ENCODE results near the gene ARFIP2.

The ARFIP2 gene

GRCh38 chr11:6504166-6504565 lies 23.0 kb upstream of the ARFIP2 start:
- no peaks in the 10 kb centered on the region for H3K9me3 ChIP-seq (ENCODE audit: control insufficient read depth in 5 of 5, low read length in 5 of 5)
- peaks cover 0 to 10% (median 3%) of the 10 kb centered on the region in 5 donors for H3K4me1 ChIP-seq (ENCODE audit: control insufficient read depth in 5 of 5, insufficient read depth in 5 of 5, low read length in 5 of 5)
- peaks cover 8 to 34% (median 21%) of the 10 kb centered on the region in 5 donors for H3K36me3 ChIP-seq (ENCODE audit: control insufficient read depth in 5 of 5, insufficient read depth in 5 of 5, low read length in 5 of 5)
- H3K27ac ChIP-seq (ENCODE audit: low read depth, low read length): no peak overlapping the region
- no peak overlapping the region for H3K9ac ChIP-seq (ENCODE audit: low read length in 5 of 5)
- H3K27me3 ChIP-seq (ENCODE audit: control insufficient read depth in 5 of 5, insufficient read depth in 4 of 5, low read length in 5 of 5): no peaks in the 10 kb centered on the region
- H3K4me3 ChIP-seq (ENCODE audit: low read depth in 1 of 5, low read length in 5 of 5): no peak overlapping the region

DNA sequence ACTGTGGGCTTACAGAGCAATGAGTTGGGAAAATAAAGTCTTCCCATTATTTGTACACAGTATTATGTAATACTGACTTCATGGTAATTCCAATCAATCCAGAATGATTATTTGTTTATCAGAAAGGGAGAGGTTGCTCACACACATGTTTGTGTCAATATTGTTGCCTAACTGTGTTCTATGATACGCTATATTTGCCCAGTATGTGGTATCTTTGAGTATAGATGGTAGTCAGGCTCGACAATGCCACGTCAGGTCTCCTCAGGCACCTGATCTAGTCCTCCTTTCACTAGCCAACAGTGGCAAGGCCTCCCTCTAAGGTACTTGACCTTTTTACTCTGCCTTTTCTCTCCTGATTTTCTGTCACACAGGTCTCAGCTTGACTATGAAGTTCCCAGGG lies 21.3 kb upstream of the ARFIP2 start:
- peak overlapping the region in 1 of 5 donors; percentile 26 for H3K9ac ChIP-seq (ENCODE audit: low read length in 5 of 5)
- H3K27ac ChIP-seq (ENCODE audit: low read depth, low read length): no peak overlapping the region
- H3K36me3 ChIP-seq (ENCODE audit: control insufficient read depth in 5 of 5, insufficient read depth in 5 of 5, low read length in 5 of 5): peaks cover 8 to 45% (median 31%) of the 10 kb centered on the region in 5 donors
- no peak overlapping the region for H3K4me3 ChIP-seq (ENCODE audit: low read depth in 1 of 5, low read length in 5 of 5)
- H3K27me3 ChIP-seq (ENCODE audit: control insufficient read depth in 5 of 5, insufficient read depth in 4 of 5, low read length in 5 of 5): no peaks in the 10 kb centered on the region
- H3K4me1 ChIP-seq (ENCODE audit: control insufficient read depth in 5 of 5, insufficient read depth in 5 of 5, low read length in 5 of 5): peaks cover 0 to 27% (median 10%) of the 10 kb centered on the region in 5 donors
- no peaks in the 10 kb centered on the region for H3K9me3 ChIP-seq (ENCODE audit: control insufficient read depth in 5 of 5, low read length in 5 of 5)

GRCh38 chr11:6498544-6498943 lies 17.4 kb upstream of the ARFIP2 start:
- Histone ChIP-seq H3K9ac (ENCODE audit: low read length in 5 of 5) (peak overlapping the region in 1 of 5 donors; percentile 24), H3K4me1 (ENCODE audit: control insufficient read depth in 5 of 5, insufficient read depth in 5 of 5, low read length in 5 of 5) (peaks cover 0 to 32% (median 12%) of the 10 kb centered on the region in 5 donors), H3K36me3 (ENCODE audit: control insufficient read depth in 5 of 5, insufficient read depth in 5 of 5, low read length in 5 of 5) (peaks cover 9 to 57% (median 34%) of the 10 kb centered on the region in 5 donors), H3K4me3 (ENCODE audit: low read depth in 1 of 5, low read length in 5 of 5) (no peak overlapping the region), H3K9me3 (ENCODE audit: control insufficient read depth in 5 of 5, low read length in 5 of 5) (no peaks in the 10 kb centered on the region), H3K27ac (ENCODE audit: low read depth, low read length) (no peak overlapping the region), H3K27me3 (ENCODE audit: control insufficient read depth in 5 of 5, insufficient read depth in 4 of 5, low read length in 5 of 5) (no peaks in the 10 kb centered on the region)

GRCh38 chr11:6498121-6498520 lies 17.0 kb upstream of the ARFIP2 start:
- H3K4me3 ChIP-seq (ENCODE audit: low read depth in 1 of 5, low read length in 5 of 5): no peak overlapping the region
- peak overlapping the region in 1 of 5 donors; percentile 24 for H3K9ac ChIP-seq (ENCODE audit: low read length in 5 of 5)
- no peak overlapping the region for H3K27ac ChIP-seq (ENCODE audit: low read depth, low read length)
- no peaks in the 10 kb centered on the region for H3K27me3 ChIP-seq (ENCODE audit: control insufficient read depth in 5 of 5, insufficient read depth in 4 of 5, low read length in 5 of 5)
- H3K36me3 ChIP-seq (ENCODE audit: control insufficient read depth in 5 of 5, insufficient read depth in 5 of 5, low read length in 5 of 5): peaks cover 11 to 56% (median 35%) of the 10 kb centered on the region in 5 donors
- H3K4me1 ChIP-seq (ENCODE audit: control insufficient read depth in 5 of 5, insufficient read depth in 5 of 5, low read length in 5 of 5): peaks cover 0 to 32% (median 12%) of the 10 kb centered on the region in 5 donors
- H3K9me3 ChIP-seq (ENCODE audit: control insufficient read depth in 5 of 5, low read length in 5 of 5): no peaks in the 10 kb centered on the region

GRCh38 chr11:6497069-6497839 lies 16.1 kb upstream of the ARFIP2 start, which contains the start of gene DNHD1:
TSS of gene DNHD1 (plus strand) at chr11:6497280. CDS start at chr11:6498216, 936 bp downstream.
- H3K4me3 ChIP-seq (ENCODE audit: low read depth in 1 of 5, low read length in 5 of 5): no peak within 1 kb of the TSS
- H3K4me1 ChIP-seq (ENCODE audit: control insufficient read depth in 5 of 5, insufficient read depth in 5 of 5, low read length in 5 of 5): peaks cover 0 to 32% (median 12%) of the 10 kb centered on the region in 5 donors
- H3K36me3 ChIP-seq (ENCODE audit: control insufficient read depth in 5 of 5, insufficient read depth in 5 of 5, low read length in 5 of 5): peaks cover 12 to 50% (median 36%) of the 10 kb centered on the region in 5 donors
- no peak within 1 kb of the TSS for H3K27ac ChIP-seq (ENCODE audit: low read depth, low read length)
- H3K9ac ChIP-seq (ENCODE audit: low read length in 5 of 5): peak within 1 kb of the TSS in 2 of 5 donors; percentile 22 to 42
- no peaks in the 10 kb centered on the region for H3K27me3 ChIP-seq (ENCODE audit: control insufficient read depth in 5 of 5, insufficient read depth in 4 of 5, low read length in 5 of 5)
- no peaks in the 10 kb centered on the region for H3K9me3 ChIP-seq (ENCODE audit: control insufficient read depth in 5 of 5, low read length in 5 of 5)

DNA sequence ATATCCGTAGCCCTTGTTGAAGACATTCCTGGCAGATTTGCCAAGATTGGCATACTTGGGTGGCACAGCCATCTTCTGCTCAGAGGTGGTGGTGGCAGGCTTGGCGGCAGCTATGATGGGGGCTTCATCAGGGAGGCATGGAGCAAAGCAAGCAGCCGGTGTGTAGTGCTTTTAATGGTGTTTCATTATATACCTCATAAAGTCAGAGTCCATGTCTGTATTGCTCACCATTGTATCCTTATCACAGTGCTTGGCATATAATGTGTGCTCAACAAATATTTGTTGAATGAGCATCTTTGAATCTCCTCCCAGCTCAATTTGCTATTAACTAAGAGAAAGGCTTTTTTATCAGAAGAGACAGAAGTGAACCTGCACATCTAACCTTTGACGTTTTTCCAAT lies 8.2 kb upstream of the ARFIP2 start:
- no peak overlapping the region for H3K27ac ChIP-seq (ENCODE audit: low read depth, low read length)
- no peak overlapping the region for H3K4me3 ChIP-seq (ENCODE audit: low read depth in 1 of 5, low read length in 5 of 5)

DNA sequence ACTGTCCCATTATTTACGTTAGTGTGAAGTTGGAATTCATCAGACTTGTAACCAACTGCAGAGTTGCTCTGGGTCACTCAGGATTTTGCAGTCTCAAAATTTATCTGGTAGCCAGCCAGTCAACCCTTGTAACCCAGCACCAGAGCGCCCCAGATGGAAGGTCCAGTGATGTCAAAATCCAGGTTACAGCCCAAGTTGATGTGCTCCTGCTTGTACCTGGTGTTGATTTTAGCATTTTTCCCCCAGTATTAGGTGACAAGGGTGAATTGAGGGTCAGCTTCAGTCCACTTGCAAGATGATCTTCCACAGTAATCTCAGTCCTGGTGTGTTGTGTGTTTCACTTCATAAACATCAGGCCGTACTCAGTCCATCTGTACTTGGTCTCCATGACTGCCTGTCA lies 7.7 kb upstream of the ARFIP2 start:
- no peak overlapping the region for H3K27ac ChIP-seq (ENCODE audit: low read depth, low read length)
- no peaks in the 10 kb centered on the region for H3K4me1 ChIP-seq (ENCODE audit: control insufficient read depth in 5 of 5, insufficient read depth in 5 of 5, low read length in 5 of 5)
- peaks cover 43 to 67% (median 58%) of the 10 kb centered on the region in 5 donors for H3K36me3 ChIP-seq (ENCODE audit: control insufficient read depth in 5 of 5, insufficient read depth in 5 of 5, low read length in 5 of 5)
- no peaks in the 10 kb centered on the region for H3K27me3 ChIP-seq (ENCODE audit: control insufficient read depth in 5 of 5, insufficient read depth in 4 of 5, low read length in 5 of 5)
- H3K9ac ChIP-seq (ENCODE audit: low read length in 5 of 5): no peak overlapping the region
- no peak overlapping the region for H3K4me3 ChIP-seq (ENCODE audit: low read depth in 1 of 5, low read length in 5 of 5)
- no peaks in the 10 kb centered on the region for H3K9me3 ChIP-seq (ENCODE audit: control insufficient read depth in 5 of 5, low read length in 5 of 5)

More for the DNA sequence above, 8.2 kb upstream of the ARFIP2 start:
- H3K27me3 ChIP-seq (ENCODE audit: control insufficient read depth in 5 of 5, insufficient read depth in 4 of 5, low read length in 5 of 5): no peaks in the 10 kb centered on the region
- H3K9ac ChIP-seq (ENCODE audit: low read length in 5 of 5): no peak overlapping the region
- no peaks in the 10 kb centered on the region for H3K4me1 ChIP-seq (ENCODE audit: control insufficient read depth in 5 of 5, insufficient read depth in 5 of 5, low read length in 5 of 5)
- peaks cover 42 to 69% (median 60%) of the 10 kb centered on the region in 5 donors for H3K36me3 ChIP-seq (ENCODE audit: control insufficient read depth in 5 of 5, insufficient read depth in 5 of 5, low read length in 5 of 5)
- no peaks in the 10 kb centered on the region for H3K9me3 ChIP-seq (ENCODE audit: control insufficient read depth in 5 of 5, low read length in 5 of 5)

GRCh38 chr11:6488342-6488741 lies 7.2 kb upstream of the ARFIP2 start:
- Histone ChIP-seq H3K27ac (ENCODE audit: low read depth, low read length) (no peak overlapping the region), H3K9me3 (ENCODE audit: control insufficient read depth in 5 of 5, low read length in 5 of 5) (no peaks in the 10 kb centered on the region), H3K9ac (ENCODE audit: low read length in 5 of 5) (no peak overlapping the region), H3K4me1 (ENCODE audit: control insufficient read depth in 5 of 5, insufficient read depth in 5 of 5, low read length in 5 of 5) (peaks cover 0 to 3% (median 0%) of the 10 kb centered on the region in 5 donors), H3K27me3 (ENCODE audit: control insufficient read depth in 5 of 5, insufficient read depth in 4 of 5, low read length in 5 of 5) (no peaks in the 10 kb centered on the region), H3K4me3 (ENCODE audit: low read depth in 1 of 5, low read length in 5 of 5) (no peak overlapping the region), H3K36me3 (ENCODE audit: control insufficient read depth in 5 of 5, insufficient read depth in 5 of 5, low read length in 5 of 5) (peaks cover 46 to 67% (median 55%) of the 10 kb centered on the region in 5 donors)

GRCh38 chr11:6486938-6487337 lies 5.8 kb upstream of the ARFIP2 start:
- Histone ChIP-seq H3K4me1 (ENCODE audit: control insufficient read depth in 5 of 5, insufficient read depth in 5 of 5, low read length in 5 of 5) (peaks cover 8 to 17% (median 9%) of the 10 kb centered on the region in 5 donors), H3K4me3 (ENCODE audit: low read depth in 1 of 5, low read length in 5 of 5) (no peak overlapping the region), H3K27ac (ENCODE audit: low read depth, low read length) (no peak overlapping the region), H3K36me3 (ENCODE audit: control insufficient read depth in 5 of 5, insufficient read depth in 5 of 5, low read length in 5 of 5) (peaks cover 40 to 69% (median 56%) of the 10 kb centered on the region in 5 donors), H3K27me3 (ENCODE audit: control insufficient read depth in 5 of 5, insufficient read depth in 4 of 5, low read length in 5 of 5) (no peaks in the 10 kb centered on the region), H3K9me3 (ENCODE audit: control insufficient read depth in 5 of 5, low read length in 5 of 5) (no peaks in the 10 kb centered on the region), H3K9ac (ENCODE audit: low read length in 5 of 5) (no peak overlapping the region)

DNA sequence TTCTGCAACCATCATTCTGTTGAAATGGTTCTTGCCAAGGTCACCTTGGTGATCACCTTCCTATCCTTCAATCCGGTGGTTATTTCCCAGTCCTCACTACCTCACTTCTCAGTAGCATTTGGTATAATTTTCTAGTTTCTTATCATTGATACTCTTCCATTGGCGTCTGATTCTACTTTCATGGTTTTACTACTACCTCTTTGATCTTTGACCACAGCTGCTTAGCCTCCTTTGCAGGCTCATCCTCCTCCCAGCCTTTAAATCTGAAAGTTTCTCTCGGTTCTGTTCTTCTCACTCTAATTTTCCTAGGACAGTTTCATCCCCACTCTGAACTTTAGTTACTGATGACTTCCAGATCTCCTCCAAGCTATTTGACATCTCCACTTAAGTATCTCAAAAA lies 5.1 kb upstream of the ARFIP2 start:
- no peak overlapping the region for H3K9ac ChIP-seq (ENCODE audit: low read length in 5 of 5)
- H3K27me3 ChIP-seq (ENCODE audit: control insufficient read depth in 5 of 5, insufficient read depth in 4 of 5, low read length in 5 of 5): no peaks in the 10 kb centered on the region
- H3K36me3 ChIP-seq (ENCODE audit: control insufficient read depth in 5 of 5, insufficient read depth in 5 of 5, low read length in 5 of 5): peaks cover 40 to 69% (median 56%) of the 10 kb centered on the region in 5 donors
- H3K4me1 ChIP-seq (ENCODE audit: control insufficient read depth in 5 of 5, insufficient read depth in 5 of 5, low read length in 5 of 5): peaks cover 11 to 21% (median 15%) of the 10 kb centered on the region in 5 donors
- H3K9me3 ChIP-seq (ENCODE audit: control insufficient read depth in 5 of 5, low read length in 5 of 5): no peaks in the 10 kb centered on the region
- H3K4me3 ChIP-seq (ENCODE audit: low read depth in 1 of 5, low read length in 5 of 5): no peak overlapping the region
- no peak overlapping the region for H3K27ac ChIP-seq (ENCODE audit: low read depth, low read length)

Data from subcutaneous abdominal adipose tissue (tissue), 5 donors.